MCF 10A (cell line): Measurements from ENCODE around the gene CDK18. TPM values are rescaled to one million over a fixed set of nuclear protein-coding genes. Genes with fewer than 3 reads are reported as not detected.

ENCODE experiments used
- BruUV-seq: library from RNA; stranded (reverse); fragments of 400-500 nt; replicated peaks from 2 replicates; lab custom pipeline; 2021; lab: Mats Ljungman, UMichigan
- CTCF ChIA-PET: fragments of 300-600 bp; sonication (Branson Sonifier 250); formaldehyde crosslinking; extraction: SDS; loops from one replicate; lab custom pipeline; 2021; ENCODE audit warnings: antibody characterized with exemption, inconsistent platforms; lab: Yijun Ruan, JAX
- POLR2A ChIA-PET: fragments of 300-600, 350-650 bp; sonication (Branson Sonifier 250); formaldehyde crosslinking; extraction: SDS; loops from one replicate; lab custom pipeline; 2020; ENCODE audit warnings: antibody characterized with exemption, inconsistent platforms; lab: Yijun Ruan, JAX
- DNase-seq: peaks from one replicate; pipeline ENCODE4 v3.0.0-alpha.2; 2018; ENCODE audit not compliant: unreplicated experiment
- H3K27ac Mint-ChIP-seq: one replicate; pipeline ENCODE4 v1.8.0; 2022; ENCODE audit warnings: mild to moderate bottlenecking, low read depth, mixed read lengths; ENCODE audit not compliant: unreplicated experiment
- H3K27me3 Mint-ChIP-seq: one replicate; pipeline ENCODE4 v1.8.0; 2022; ENCODE audit warnings: mixed read lengths; ENCODE audit not compliant: insufficient read depth, unreplicated experiment
- H3K36me3 Mint-ChIP-seq: one replicate; pipeline ENCODE4 v1.8.0; 2022; ENCODE audit warnings: mild to moderate bottlenecking, moderate library complexity, mixed read lengths; ENCODE audit not compliant: insufficient read depth, unreplicated experiment
- H3K4me1 Mint-ChIP-seq: one replicate; pipeline ENCODE4 v1.8.0; 2022; ENCODE audit warnings: mixed read lengths; ENCODE audit not compliant: insufficient read depth, unreplicated experiment
- H3K4me3 Mint-ChIP-seq: one replicate; pipeline ENCODE4 v1.8.0; 2022; ENCODE audit warnings: mild to moderate bottlenecking, moderate library complexity, mixed read lengths; ENCODE audit not compliant: unreplicated experiment
- H3K9me3 Mint-ChIP-seq: one replicate; pipeline ENCODE4 v1.8.0; 2022; ENCODE audit warnings: mixed read lengths; ENCODE audit not compliant: unreplicated experiment
- intact Hi-C: fragments of 100-400 bp; cut with micrococcal nuclease; formaldehyde crosslinking; loops from 2 replicates; pipeline ENCODE4 v1.14.1; 2022
- total RNA-seq: library from RNA; stranded (reverse); gene quantifications from 2 replicates; pipeline ENCODE4 v1.2.3, GENCODE V29; 2022
- TF ChIP-seq, protein P1 (sequence below): fragments of 200-600 bp; IDR thresholded peaks from one replicate; pipeline ENCODE4 v1.8.0; 2022; ENCODE audit warnings: antibody characterized with exemption, mild to moderate bottlenecking; ENCODE audit not compliant: unreplicated experiment

Gene CDK18
- total RNA-seq, 1 experiment from 2014 or later: 6.8 TPM

DNA sequence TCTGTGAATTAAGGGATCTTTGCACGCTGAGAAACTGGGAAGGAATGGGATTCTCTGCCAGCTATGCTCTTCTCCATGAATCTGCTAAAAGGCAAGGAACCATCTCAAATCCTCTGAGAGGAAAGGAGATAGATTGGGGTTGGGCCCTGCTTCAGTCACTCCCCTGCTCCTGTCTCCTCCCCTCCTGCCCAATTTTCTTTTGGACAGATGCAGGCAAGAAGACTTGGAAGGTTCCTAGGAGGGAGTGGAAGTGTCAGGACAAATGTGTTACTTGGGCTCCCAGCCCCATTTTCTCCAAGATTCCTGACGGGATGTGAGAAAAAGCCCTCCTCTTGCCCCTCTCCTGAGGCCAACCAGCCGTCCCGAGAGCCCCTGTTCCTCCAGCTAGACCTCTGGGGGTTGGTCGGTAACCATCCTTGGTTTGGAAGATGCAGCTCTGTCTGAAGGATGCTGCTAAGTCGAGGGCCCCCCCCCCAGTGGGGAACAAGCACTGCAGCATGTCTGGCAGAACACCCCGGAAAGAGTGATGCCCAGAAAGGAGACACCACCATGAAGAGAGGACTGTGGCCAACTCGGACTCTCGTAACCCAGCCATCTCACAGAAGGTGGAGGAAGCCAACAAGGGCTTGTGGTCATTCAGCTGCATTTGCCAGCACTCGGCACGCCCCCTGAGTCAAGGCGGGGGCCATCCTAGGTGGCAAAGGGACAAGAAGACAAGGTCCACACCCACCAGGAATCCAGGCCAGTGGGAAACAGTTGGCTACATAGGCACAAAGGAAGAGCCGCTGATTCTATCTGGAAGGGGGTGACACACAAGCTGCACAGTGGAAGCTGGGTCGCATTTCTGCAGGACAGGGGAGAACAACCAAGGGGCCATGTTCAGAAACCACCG lies 43.7 kb downstream of the CDK18 start:
- no TSS peak for BruUV-seq
- POLR2A ChIA-PET: no interaction called here
- CTCF ChIA-PET: interaction anchor here (0.6 to 4.1 kb wide), 8 partner anchors 19 to 163 kb away, joined by 3 to 26 read pairs (median 6); no protein-coding TSS in a partner anchor

GRCh38 chr1:205554026-205554811 lies 49.8 kb downstream of the CDK18 start:
- H3K9me3 Mint-ChIP-seq: peaks cover 23% of the 10 kb centered on the region
- intact Hi-C loops: no loop called here
- ChIA-PET CTCF (interaction anchor here (0.7 to 2.5 kb wide), 5 partner anchors 10 to 105 kb away, joined by 3 to 13 read pairs (median 4); no protein-coding TSS in a partner anchor), POLR2A (interaction anchor here (0.6 to 2.2 kb wide), 3 partner anchors 11 to 57 kb away, joined by 4 to 6 read pairs (median 4); no protein-coding TSS in a partner anchor)
- no peak overlapping the region for H3K27ac Mint-ChIP-seq
- H3K4me1 Mint-ChIP-seq: no peaks in the 10 kb centered on the region
- no peak overlapping the region for H3K4me3 Mint-ChIP-seq
- H3K36me3 Mint-ChIP-seq: no peaks in the 10 kb centered on the region
- peaks cover 93% of the 10 kb centered on the region for H3K27me3 Mint-ChIP-seq
- BruUV-seq: no TSS peak
- no peak for DNase-seq
- TF ChIP-seq, protein P1, sequence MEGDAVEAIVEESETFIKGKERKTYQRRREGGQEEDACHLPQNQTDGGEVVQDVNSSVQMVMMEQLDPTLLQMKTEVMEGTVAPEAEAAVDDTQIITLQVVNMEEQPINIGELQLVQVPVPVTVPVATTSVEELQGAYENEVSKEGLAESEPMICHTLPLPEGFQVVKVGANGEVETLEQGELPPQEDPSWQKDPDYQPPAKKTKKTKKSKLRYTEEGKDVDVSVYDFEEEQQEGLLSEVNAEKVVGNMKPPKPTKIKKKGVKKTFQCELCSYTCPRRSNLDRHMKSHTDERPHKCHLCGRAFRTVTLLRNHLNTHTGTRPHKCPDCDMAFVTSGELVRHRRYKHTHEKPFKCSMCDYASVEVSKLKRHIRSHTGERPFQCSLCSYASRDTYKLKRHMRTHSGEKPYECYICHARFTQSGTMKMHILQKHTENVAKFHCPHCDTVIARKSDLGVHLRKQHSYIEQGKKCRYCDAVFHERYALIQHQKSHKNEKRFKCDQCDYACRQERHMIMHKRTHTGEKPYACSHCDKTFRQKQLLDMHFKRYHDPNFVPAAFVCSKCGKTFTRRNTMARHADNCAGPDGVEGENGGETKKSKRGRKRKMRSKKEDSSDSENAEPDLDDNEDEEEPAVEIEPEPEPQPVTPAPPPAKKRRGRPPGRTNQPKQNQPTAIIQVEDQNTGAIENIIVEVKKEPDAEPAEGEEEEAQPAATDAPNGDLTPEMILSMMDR: no peak

More for the DNA sequence above, 43.7 kb downstream of the CDK18 start:
- TF ChIP-seq, protein P1: no peak
- Mint-ChIP-seq H3K4me3 (no peak overlapping the region), H3K36me3 (no peaks in the 10 kb centered on the region), H3K27ac (no peak overlapping the region), H3K27me3 (peaks cover 50% of the 10 kb centered on the region), H3K9me3 (no peaks in the 10 kb centered on the region), H3K4me1 (peaks cover 9% of the 10 kb centered on the region)
- no peak for DNase-seq
- intact Hi-C loops: no loop called here

GRCh38 chr1:205561501-205562203 lies 57.2 kb downstream of the CDK18 start:
- Mint-ChIP-seq H3K9me3 (peaks cover 29% of the 10 kb centered on the region), H3K36me3 (no peaks in the 10 kb centered on the region), H3K4me3 (no peak overlapping the region), H3K27ac (no peak overlapping the region), H3K4me1 (no peaks in the 10 kb centered on the region), H3K27me3 (peaks cover 71% of the 10 kb centered on the region)
- no TSS peak for BruUV-seq
- TF ChIP-seq, protein P1: no peak
- no peak for DNase-seq
- POLR2A ChIA-PET: interaction anchor here (0.7 to 1.2 kb wide), 4 partner anchors 16 to 95 kb away, joined by 3 read pairs; no protein-coding TSS in a partner anchor
- intact Hi-C loops: no loop called here
- CTCF ChIA-PET: interaction anchor here (0.7 to 3.4 kb wide), 13 partner anchors 11 to 345 kb away, joined by 3 to 13 read pairs (median 6); partner anchors contain the start of gene ELK4
